KBM-7 (cell line): ENCODE data around the gene ATG101.

Source experiments
- DNase-seq: peaks from one replicate; pipeline ENCODE4 v3.0.0-alpha.2; 2015
- in situ Hi-C: fragments of 300-500 bp; cut with MboI; formaldehyde crosslinking; loops from 2 replicates; pipeline ENCODE4 v1.14.3; 2020; ENCODE audit warnings: low sequenced_read_pairs, low pct_unique_long_range_greater_than_20kb, mixed read lengths

Gene ATG101

DNA sequence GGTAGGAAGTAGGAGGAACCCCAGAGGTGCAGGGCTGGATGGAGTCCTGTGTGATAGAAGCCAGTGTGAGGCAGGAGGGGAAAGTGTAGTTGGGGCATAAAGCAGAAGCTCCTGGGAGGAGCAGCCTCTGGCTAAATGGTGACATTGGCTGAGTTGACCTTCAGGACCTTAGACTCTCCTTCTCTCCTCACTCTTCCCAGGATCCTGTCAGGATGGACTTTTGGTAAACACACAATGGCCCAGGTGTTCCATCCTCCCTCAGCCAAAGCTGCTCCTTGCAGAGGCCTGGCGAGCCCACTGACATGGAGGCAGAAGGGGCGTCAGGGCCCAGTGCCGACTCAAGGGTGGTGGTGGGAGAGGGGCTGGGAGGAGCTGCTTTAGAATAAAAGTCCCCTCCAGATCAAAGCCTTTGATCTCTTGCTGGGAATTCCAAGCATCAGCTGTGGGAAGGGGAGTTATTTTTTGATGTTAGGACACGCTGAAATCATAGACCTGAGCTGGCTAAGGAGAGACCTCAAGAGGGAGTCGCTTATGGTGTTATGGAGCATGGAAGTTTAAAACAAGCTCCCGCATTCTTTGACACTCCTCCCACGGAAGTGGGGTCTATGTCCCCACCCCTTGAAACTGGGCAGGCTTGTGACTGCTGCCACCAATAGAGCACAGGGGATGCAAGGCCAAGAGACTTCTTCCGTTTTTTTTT lies 53.9 kb downstream of the ATG101 start:
- peak; percentile 16 for DNase-seq
- in situ Hi-C loops, result no loop called here

DNA sequence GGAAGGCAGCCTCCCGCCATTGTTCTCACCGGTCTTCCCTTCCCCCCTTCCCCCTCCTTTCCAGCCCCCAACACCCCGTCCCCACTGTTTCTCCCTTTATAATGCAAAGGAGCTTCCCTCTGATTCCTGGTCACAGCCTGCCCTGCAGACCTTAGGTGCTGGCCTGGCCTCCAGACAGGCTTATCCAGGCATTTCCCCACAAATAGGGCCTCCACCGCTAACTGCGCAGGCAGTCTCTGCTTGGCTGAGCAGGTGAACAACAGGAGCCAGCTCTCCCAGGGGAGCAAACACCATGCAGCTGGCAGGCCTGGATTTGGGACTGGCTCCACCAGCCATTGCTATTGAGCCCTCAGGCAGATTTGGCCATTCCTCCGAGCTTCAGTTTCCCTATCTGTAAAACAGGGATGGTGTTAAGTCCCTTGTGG lies 55.7 kb downstream of the ATG101 start:
- in situ Hi-C loops, result no loop called here
- no peak for DNase-seq

GRCh38 chr12:52126050-52126604 lies 56.3 kb downstream of the ATG101 start:
- in situ Hi-C loops, result no loop called here
- DNase-seq, result no peak
